Peyer's patch (tissue), 4 donors: ENCODE measurements around the gene FCGR3B.
"Not testable (repeated sequence)": the region's sequence is repeated elsewhere in the genome, so short reads cannot be mapped to it uniquely, and the experiment has no call there.

ENCODE experiments used
- POLR2A ChIP-seq, 2 donors: fragments of 450-650 bp; IDR thresholded peaks; one replicate each; pipeline ENCODE4 v1.5.1; 2017; ENCODE audit warnings: antibody characterized with exemption in 2 of 2, mild to moderate bottlenecking in 2 of 2, moderate library complexity in 2 of 2
- TF ChIP-seq, protein P1 (sequence below), 6 experiments: fragments of 450-650 bp in 4 of 6; fragments of 200-600 bp in 2 of 6; sonication (generic) in 1 of 6; IDR thresholded peaks; one replicate each; pipeline ENCODE4 v1.5.1; 2017 to 2019; ENCODE audit warnings: antibody characterized with exemption in 6 of 6, mild to moderate bottlenecking in 3 of 6, moderate library complexity in 1 of 6

GRCh38 chr1:161611866-161612321 lies 19.1 kb downstream of the FCGR3B start:
- TF ChIP-seq, protein P1, sequence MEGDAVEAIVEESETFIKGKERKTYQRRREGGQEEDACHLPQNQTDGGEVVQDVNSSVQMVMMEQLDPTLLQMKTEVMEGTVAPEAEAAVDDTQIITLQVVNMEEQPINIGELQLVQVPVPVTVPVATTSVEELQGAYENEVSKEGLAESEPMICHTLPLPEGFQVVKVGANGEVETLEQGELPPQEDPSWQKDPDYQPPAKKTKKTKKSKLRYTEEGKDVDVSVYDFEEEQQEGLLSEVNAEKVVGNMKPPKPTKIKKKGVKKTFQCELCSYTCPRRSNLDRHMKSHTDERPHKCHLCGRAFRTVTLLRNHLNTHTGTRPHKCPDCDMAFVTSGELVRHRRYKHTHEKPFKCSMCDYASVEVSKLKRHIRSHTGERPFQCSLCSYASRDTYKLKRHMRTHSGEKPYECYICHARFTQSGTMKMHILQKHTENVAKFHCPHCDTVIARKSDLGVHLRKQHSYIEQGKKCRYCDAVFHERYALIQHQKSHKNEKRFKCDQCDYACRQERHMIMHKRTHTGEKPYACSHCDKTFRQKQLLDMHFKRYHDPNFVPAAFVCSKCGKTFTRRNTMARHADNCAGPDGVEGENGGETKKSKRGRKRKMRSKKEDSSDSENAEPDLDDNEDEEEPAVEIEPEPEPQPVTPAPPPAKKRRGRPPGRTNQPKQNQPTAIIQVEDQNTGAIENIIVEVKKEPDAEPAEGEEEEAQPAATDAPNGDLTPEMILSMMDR (IDR thresholded peaks at IDR 0.05) = not testable (repeated sequence)
- not testable (repeated sequence) for TF ChIP-seq POLR2A (IDR thresholded peaks at IDR 0.05)
